K562 (cell line): Measurements from ENCODE around the gene PARP11. TPM values are rescaled to one million over a fixed set of nuclear protein-coding genes. Genes with fewer than 3 reads are reported as not detected.

Experiments
- ATAC-seq: fragments of 200-7000 bp; cut with Tn5 transposase; 3 replicates; pipeline ENCODE4 v1.9.1; 2020; ENCODE audit warnings: moderate library complexity
- BruUV-seq: library from RNA; stranded (reverse); fragments of 400-500 nt; replicated peaks from 2 replicates; lab custom pipeline; 2021; lab: Mats Ljungman, UMichigan
- CTCF ChIA-PET: fragments of 300-600 bp; formaldehyde crosslinking; extraction: SDS; loops from one replicate; lab custom pipeline; 2021; ENCODE audit warnings: low intra/inter-chr PET ratio; lab: Yijun Ruan, JAX
- POLR2A ChIA-PET: fragments of 300-600, 350-650 bp; sonication (Branson Sonifier 250); formaldehyde crosslinking; extraction: SDS; loops from one replicate; lab custom pipeline; 2021; ENCODE audit warnings: antibody characterized with exemption, inconsistent platforms; lab: Yijun Ruan, JAX
- DNase-seq, 4 experiments: peaks; one replicate each; pipeline versions ENCODE4 v3.0.0 to v3.0.0-alpha.2; 2011 to 2018; ENCODE audit warnings: low spot score in 3 of 4, mixed read lengths in 3 of 4; ENCODE audit errors: extremely low read depth in 1 of 4
- FAIRE-seq: peaks from 2 replicates; lab custom pipeline; 2011; peaks lifted over from hg19 to GRCh38; lab: Jason Lieb, UNC
- H2AFZ ChIP-seq: 2 replicates; pipeline ENCODE4 v1.6.0; 2011; ENCODE audit warnings: low read depth, low read length, control low read depth, inconsistent platforms
- H3K27ac ChIP-seq: fragments of 200-600 bp; 3 replicates; pipeline ENCODE4 v1.8.0; 2011; ENCODE audit warnings: low read depth, mild to moderate bottlenecking, control low read depth, inconsistent platforms, low read length, moderate library complexity, mixed read lengths; ENCODE audit errors: extremely low read depth
- H3K27me3 ChIP-seq, 2 experiments: fragments of 300-600 bp in 1 of 2; 2 replicates in 1 of 2; 3 replicates in 1 of 2; pipeline versions ENCODE4 v1.6.0 to v1.8.0; 2011; ENCODE audit warnings: inconsistent platforms in 2 of 2, low read length in 2 of 2, mild to moderate bottlenecking in 1 of 2, mixed read lengths in 1 of 2, moderate library complexity in 1 of 2; ENCODE audit not compliant: control insufficient read depth in 2 of 2, insufficient read depth in 2 of 2
- H3K36me3 ChIP-seq: fragments of 300-600 bp; 3 replicates; pipeline ENCODE4 v1.8.0; 2011; ENCODE audit warnings: mild to moderate bottlenecking, low read length, inconsistent platforms; ENCODE audit not compliant: control insufficient read depth, insufficient read depth
- H3K4me1 ChIP-seq, 2 experiments: fragments of 200-600 bp in 1 of 2; replicated peaks in 1 of 2; 2 replicates in 1 of 2; 3 replicates in 1 of 2; pipeline versions ENCODE4 v1.5.1 to v1.8.0; 2011; ENCODE audit warnings: inconsistent platforms in 2 of 2, low read length in 2 of 2, mild to moderate bottlenecking in 1 of 2, mixed read lengths in 1 of 2, moderate library complexity in 1 of 2; ENCODE audit not compliant: control insufficient read depth in 2 of 2, insufficient read depth in 2 of 2
- H3K4me2 ChIP-seq: 2 replicates; pipeline ENCODE4 v1.6.1; 2011; ENCODE audit warnings: low read length, control low read depth, inconsistent platforms, mixed read lengths; ENCODE audit not compliant: insufficient read depth
- H3K4me3 ChIP-seq: fragments of 200-600 bp; sonication (generic), shearing (Covaris generic); 2 replicates; pipeline ENCODE4 v1.5.1; 2016; ENCODE audit warnings: control low read depth, inconsistent platforms
- H3K79me2 ChIP-seq: fragments of 200-600 bp; 3 replicates; pipeline ENCODE4 v1.8.0; 2011; ENCODE audit warnings: low read length, inconsistent platforms; ENCODE audit not compliant: control insufficient read depth, insufficient read depth
- H3K9ac ChIP-seq, 2 experiments: 2 replicates each; pipeline versions ENCODE4 v1.6.0 to v1.6.1; 2011; ENCODE audit warnings: low read depth in 2 of 2, low read length in 2 of 2, control low read depth in 1 of 2, inconsistent platforms in 1 of 2, mild to moderate bottlenecking in 1 of 2, mixed read lengths in 1 of 2; ENCODE audit not compliant: insufficient read depth in 1 of 2
- H3K9me1 ChIP-seq: one replicate; pipeline ENCODE4 v1.6.0; 2011; ENCODE audit warnings: inconsistent platforms, mild to moderate bottlenecking, low read length, moderate library complexity; ENCODE audit not compliant: control insufficient read depth, insufficient read depth
- H3K9me3 ChIP-seq: replicated peaks from 2 replicates; pipeline ENCODE4 v1.5.1; 2011; ENCODE audit warnings: low read depth, low read length, inconsistent platforms; ENCODE audit not compliant: control insufficient read depth, insufficient read depth
- H4K20me1 ChIP-seq: replicated peaks from 2 replicates; pipeline ENCODE4 v1.6.1; 2011; ENCODE audit warnings: low read length, inconsistent platforms, mixed read lengths; ENCODE audit not compliant: control insufficient read depth, insufficient read depth
- FOXK2 ChIP-seq, 2 experiments: fragments of 450-650 bp; IDR thresholded peaks in 1 of 2; conservative IDR thresholded peaks in 1 of 2; 2 replicates each; pipeline ENCODE4 v1.6.1; 2016; ENCODE audit warnings: low read depth in 2 of 2, mild to moderate bottlenecking in 1 of 2
- FOXM1 ChIP-seq, 2 experiments: fragments of 450-650 bp in 1 of 2; sonication (generic) in 1 of 2; formaldehyde crosslinking in 1 of 2; IDR thresholded peaks; 2 replicates each; pipeline versions ENCODE4 v1.6.1 to v1.9.0; 2017 to 2022; ENCODE audit warnings: low read depth in 2 of 2, mild to moderate bottlenecking in 2 of 2, missing genetic modification reagents in 1 of 2, moderate library complexity in 1 of 2
- GATAD2A ChIP-seq: fragments of 450-650 bp; IDR thresholded peaks from 2 replicates; pipeline ENCODE4 v1.6.1; 2017
- HDAC8 ChIP-seq: fragments of 450-650 bp; IDR thresholded peaks from 2 replicates; pipeline ENCODE4 v1.6.1; 2016; ENCODE audit warnings: mild to moderate bottlenecking, missing genetic modification characterization, moderate library complexity, missing compliant biosample characterization
- KHSRP ChIP-seq: fragments of 450-650 bp; IDR thresholded peaks from 2 replicates; pipeline ENCODE4 v1.6.1; 2017
- NCOA6 ChIP-seq: fragments of 450-650 bp; IDR thresholded peaks from 2 replicates; pipeline ENCODE4 v1.6.1; 2017; ENCODE audit warnings: mild to moderate bottlenecking
- PPARD ChIP-seq: fragments of 250-450 bp; sonication (Bioruptor Pico); IDR thresholded peaks from 2 replicates; pipeline ENCODE4 v1.8.0; 2022; ENCODE audit warnings: inconsistent platforms, mild to moderate bottlenecking, moderate library complexity
- TAF1 ChIP-seq: IDR thresholded peaks from 2 replicates; pipeline ENCODE4 v1.6.1; 2011; ENCODE audit warnings: mild to moderate bottlenecking, low read length, moderate library complexity; ENCODE audit not compliant: insufficient read depth, control insufficient read depth, severe bottlenecking; ENCODE audit errors: extremely low read depth
- TAF7 ChIP-seq: fragments of 450-650 bp; IDR thresholded peaks from 2 replicates; pipeline ENCODE4 v1.6.1; 2016; ENCODE audit warnings: missing genetic modification characterization, missing compliant biosample characterization
- XRCC4 ChIP-seq: IDR thresholded peaks from one replicate; pipeline ENCODE4 v1.6.1; 2011; ENCODE audit not compliant: insufficient read depth, insufficient read length; ENCODE audit errors: extremely low read depth
- YBX1 ChIP-seq: fragments of 450-650 bp; IDR thresholded peaks from 2 replicates; pipeline ENCODE4 v1.7.1; 2016; ENCODE audit warnings: mild to moderate bottlenecking
- ZNF197 ChIP-seq: fragments of 200-800 bp; sonication (Bioruptor generic); IDR thresholded peaks from 2 replicates; pipeline ENCODE4 v1.6.1; 2016; ENCODE audit warnings: low read depth, missing genetic modification characterization, missing compliant biosample characterization
- ZNF224 ChIP-seq: sonication (generic); formaldehyde crosslinking; IDR thresholded peaks from 2 replicates; pipeline ENCODE4 v1.8.0; 2022; ENCODE audit warnings: mild to moderate bottlenecking, missing genetic modification reagents
- ZNF561 ChIP-seq: fragments of 450-650 bp; formaldehyde crosslinking; conservative IDR thresholded peaks from 2 replicates; pipeline ENCODE4 v1.4.0; 2020; ENCODE audit warnings: mild to moderate bottlenecking, moderate library complexity
- WGBS: fragments of 100-300 bp; shearing (Covaris generic); methylation state at CpG from one replicate; pipeline ENCODE4 v1.1.6; 2016; ENCODE audit warnings: low coverage, mixed read lengths; ENCODE audit not compliant: insufficient coverage; ENCODE audit errors: missing lambda C conversion rate; 5-methylcytosine and 5-hydroxymethylcytosine counted together
- in situ Hi-C: fragments of 300-500 bp; cut with MboI; formaldehyde crosslinking; loops from 4 replicates; pipeline ENCODE4 v1.15.0; 2018; ENCODE audit warnings: inconsistent platforms, mixed read lengths
- intact Hi-C: fragments of 100-400 bp; cut with micrococcal nuclease; formaldehyde crosslinking; loops from 2 replicates; pipeline ENCODE4 v1.14.2; 2022
- polyA plus RNA-seq, 8 experiments: library from polyadenylated mRNA; depleted of rRNA in 4 of 8; stranded (reverse) in 5 of 8; unstranded in 3 of 8; fragments of >200 nt; fragmentation: Nextera tagmentation in 2 of 8; fragmentation: Illumina TruSeq in 1 of 8; extraction: Ambion mirVana in 2 of 8; extraction: Trizol in 1 of 8; gene quantifications; 2 replicates each; pipeline versions ENCODE4 v1.2.1 to v1.2.3, GENCODE V29; 2011 to 2014; ENCODE audit warnings: inconsistent platforms in 1 of 8, missing spikeins in 1 of 8
- total RNA-seq, 7 experiments: library from RNA; depleted of rRNA in 6 of 7; stranded (reverse); fragments of >200 nt in 6 of 7; fragmentation: Illumina TruSeq in 2 of 7; extraction: Trizol in 2 of 7; gene quantifications; 2 replicates each; pipeline versions ENCODE4 v1.2.1 to v1.2.3, GENCODE V29; 2011 to 2021; ENCODE audit warnings: low replicate concordance in 1 of 7
- TF ChIP-seq, protein P1 (sequence below): fragments of 250-450 bp; sonication (Bioruptor Pico); IDR thresholded peaks from 2 replicates; pipeline ENCODE4 v1.5.0; 2022; ENCODE audit warnings: mild to moderate bottlenecking
- TF ChIP-seq, protein P2 (sequence below): conservative IDR thresholded peaks from 2 replicates; pipeline ENCODE4 v1.6.1; 2011; ENCODE audit warnings: low read depth, mild to moderate bottlenecking, low read length; ENCODE audit not compliant: control insufficient read depth
- TF ChIP-seq, protein P3 (sequence below): fragments of 450-650 bp; formaldehyde crosslinking; IDR thresholded peaks from 2 replicates; pipeline ENCODE4 v1.4.0; 2020; ENCODE audit warnings: mild to moderate bottlenecking, moderate library complexity

Gene PARP11
- total and polyA plus RNA-seq, 9 of the 15 experiments (the other 6 are each of a cell fraction or from before 2014, with no cell fraction given): 0.40 to 2.5 (median 1.4) TPM

DNA sequence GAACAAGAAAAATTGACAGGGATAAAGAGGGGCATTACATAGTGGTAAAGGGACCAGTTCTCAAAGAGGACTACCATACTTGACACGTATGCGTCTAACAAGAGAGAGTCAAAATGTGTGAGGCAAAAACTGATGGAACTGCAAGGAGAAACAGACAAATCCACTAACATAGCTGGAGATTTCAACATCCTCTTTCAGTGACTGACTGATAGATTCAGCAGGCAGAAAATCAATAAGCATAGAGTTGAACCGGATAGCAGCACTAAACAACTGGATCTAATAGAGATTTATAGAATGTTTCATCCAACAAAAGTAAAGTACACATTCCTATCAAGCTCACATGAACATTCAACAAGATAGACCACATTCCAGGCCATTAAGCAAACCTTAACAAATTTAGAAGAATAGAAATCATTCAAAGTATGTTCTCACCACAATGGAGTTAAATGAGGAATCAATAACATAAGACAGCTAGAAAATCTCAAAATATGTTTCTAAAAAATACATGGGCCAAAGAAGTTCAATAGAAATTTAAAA lies 104.2 kb downstream of the PARP11 start (continued):
- TF ChIP-seq, protein P1, sequence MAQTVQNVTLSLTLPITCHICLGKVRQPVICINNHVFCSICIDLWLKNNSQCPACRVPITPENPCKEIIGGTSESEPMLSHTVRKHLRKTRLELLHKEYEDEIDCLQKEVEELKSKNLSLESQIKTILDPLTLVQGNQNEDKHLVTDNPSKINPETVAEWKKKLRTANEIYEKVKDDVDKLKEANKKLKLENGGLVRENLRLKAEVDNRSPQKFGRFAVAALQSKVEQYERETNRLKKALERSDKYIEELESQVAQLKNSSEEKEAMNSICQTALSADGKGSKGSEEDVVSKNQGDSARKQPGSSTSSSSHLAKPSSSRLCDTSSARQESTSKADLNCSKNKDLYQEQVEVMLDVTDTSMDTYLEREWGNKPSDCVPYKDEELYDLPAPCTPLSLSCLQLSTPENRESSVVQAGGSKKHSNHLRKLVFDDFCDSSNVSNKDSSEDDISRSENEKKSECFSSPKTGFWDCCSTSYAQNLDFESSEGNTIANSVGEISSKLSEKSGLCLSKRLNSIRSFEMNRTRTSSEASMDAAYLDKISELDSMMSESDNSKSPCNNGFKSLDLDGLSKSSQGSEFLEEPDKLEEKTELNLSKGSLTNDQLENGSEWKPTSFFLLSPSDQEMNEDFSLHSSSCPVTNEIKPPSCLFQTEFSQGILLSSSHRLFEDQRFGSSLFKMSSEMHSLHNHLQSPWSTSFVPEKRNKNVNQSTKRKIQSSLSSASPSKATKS (CRISPR knock-in tag): no peak
- TF ChIP-seq XRCC4 (no peak), HDAC8 (tag) (no peak), TAF7 (tag) (no peak), YBX1 (no peak), FOXK2 (conservative IDR thresholded peaks at IDR 0.05 in 1 of 2, IDR thresholded peaks at IDR 0.05 in 1 of 2; ENCODE audit: low read depth in 2 of 2) (no peak)

DNA sequence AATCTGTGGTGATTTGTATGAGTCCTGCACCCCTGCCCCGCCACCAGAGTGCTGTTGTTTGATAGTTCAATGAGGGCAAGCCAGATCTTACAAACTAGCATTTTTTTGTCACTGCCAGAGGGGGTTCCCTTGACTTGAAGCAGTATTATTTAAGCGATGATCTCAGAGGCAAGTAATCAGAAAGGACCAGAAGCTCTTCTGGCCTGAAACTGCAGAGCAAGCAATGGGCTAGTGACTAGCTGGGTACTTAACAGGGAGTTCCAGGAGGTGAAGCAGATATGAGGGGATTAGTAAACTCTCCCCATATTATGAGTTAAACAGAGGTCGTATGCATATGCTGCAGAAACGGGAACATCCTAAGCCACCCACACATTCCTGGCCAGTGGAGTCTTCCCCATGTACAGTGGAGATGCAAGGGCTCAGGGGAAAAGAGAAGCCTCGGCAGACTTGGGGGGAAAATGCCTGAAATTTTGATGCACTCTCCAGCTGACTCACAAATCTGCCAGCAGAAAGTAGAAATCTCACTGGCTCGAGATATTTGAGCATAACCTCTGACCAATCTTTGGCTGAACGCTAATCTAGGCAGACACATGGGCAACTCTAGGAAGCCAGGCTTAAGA lies 112.0 kb downstream of the PARP11 start:
- ChIA-PET CTCF (no interaction called here), POLR2A (no interaction called here)
- Histone ChIP-seq H3K27ac (no peak overlapping the region), H3K9ac (no peak overlapping the region), H3K79me2 (no peaks in the 10 kb centered on the region), H3K4me3 (no peak overlapping the region), H4K20me1 (no peaks in the 10 kb centered on the region), H3K27me3 (no peaks in the 10 kb centered on the region; a peak in 1 of 5 replicates), H3K4me1 (no peaks in the 10 kb centered on the region), H3K9me3 (no peaks in the 10 kb centered on the region), H3K4me2 (no peak overlapping the region), H3K36me3 (no peaks in the 10 kb centered on the region), H3K9me1 (no peaks in the 10 kb centered on the region), H2AFZ (no peak overlapping the region)
- no peak for FAIRE-seq
- BruUV-seq: no TSS peak
- no peak for DNase-seq
- intact Hi-C loops (no loop called here), in situ Hi-C loops (no loop called here)
- WGBS: 0% methylated on average over 6 of the region's 7 CpGs
- ATAC-seq: no peak
- TF ChIP-seq ZNF561 (CRISPR knock-in tag) (no peak), FOXK2 (conservative IDR thresholded peaks at IDR 0.05 in 1 of 2, IDR thresholded peaks at IDR 0.05 in 1 of 2; ENCODE audit: low read depth in 2 of 2) (no peak), PPARD (CRISPR knock-in tag) (no peak), KHSRP (no peak), FOXM1 (IDR thresholded peaks at IDR 0.05; ENCODE audit: low read depth) (no peak), FOXM1 (CRISPR knock-in tag; IDR thresholded peaks at IDR 0.05; ENCODE audit: low read depth) (no peak), ZNF197 (CRISPR knock-in tag) (no peak), ZNF224 (no peak), GATAD2A (no peak), TAF1 (no peak), NCOA6 (no peak)
- TF ChIP-seq, protein P2, sequence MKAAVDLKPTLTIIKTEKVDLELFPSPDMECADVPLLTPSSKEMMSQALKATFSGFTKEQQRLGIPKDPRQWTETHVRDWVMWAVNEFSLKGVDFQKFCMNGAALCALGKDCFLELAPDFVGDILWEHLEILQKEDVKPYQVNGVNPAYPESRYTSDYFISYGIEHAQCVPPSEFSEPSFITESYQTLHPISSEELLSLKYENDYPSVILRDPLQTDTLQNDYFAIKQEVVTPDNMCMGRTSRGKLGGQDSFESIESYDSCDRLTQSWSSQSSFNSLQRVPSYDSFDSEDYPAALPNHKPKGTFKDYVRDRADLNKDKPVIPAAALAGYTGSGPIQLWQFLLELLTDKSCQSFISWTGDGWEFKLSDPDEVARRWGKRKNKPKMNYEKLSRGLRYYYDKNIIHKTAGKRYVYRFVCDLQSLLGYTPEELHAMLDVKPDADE: no peak
- TF ChIP-seq, protein P3, sequence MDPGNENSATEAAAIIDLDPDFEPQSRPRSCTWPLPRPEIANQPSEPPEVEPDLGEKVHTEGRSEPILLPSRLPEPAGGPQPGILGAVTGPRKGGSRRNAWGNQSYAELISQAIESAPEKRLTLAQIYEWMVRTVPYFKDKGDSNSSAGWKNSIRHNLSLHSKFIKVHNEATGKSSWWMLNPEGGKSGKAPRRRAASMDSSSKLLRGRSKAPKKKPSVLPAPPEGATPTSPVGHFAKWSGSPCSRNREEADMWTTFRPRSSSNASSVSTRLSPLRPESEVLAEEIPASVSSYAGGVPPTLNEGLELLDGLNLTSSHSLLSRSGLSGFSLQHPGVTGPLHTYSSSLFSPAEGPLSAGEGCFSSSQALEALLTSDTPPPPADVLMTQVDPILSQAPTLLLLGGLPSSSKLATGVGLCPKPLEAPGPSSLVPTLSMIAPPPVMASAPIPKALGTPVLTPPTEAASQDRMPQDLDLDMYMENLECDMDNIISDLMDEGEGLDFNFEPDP (CRISPR knock-in tag): no peak
